Kidney (tissue), 14 donors: Measurements from ENCODE around the gene SERINC1. TPM values are rescaled to one million over a fixed set of nuclear protein-coding genes. Genes with fewer than 3 reads are reported as not detected.

Experiments used
- DNase-seq, 5 donors: peaks; one replicate each; pipeline ENCODE4 v3.0.0-alpha.2; 2013 to 2020
- FAIRE-seq: peaks from 2 replicates; lab custom pipeline; 2012; peaks lifted over from hg19 to GRCh38; lab: Jason Lieb, UNC
- H3K27ac ChIP-seq, 2 donors: one replicate each; pipeline ENCODE4 v1.7.0; 2013; ENCODE audit warnings: low read depth in 2 of 2, low read length in 2 of 2, inconsistent platforms in 1 of 2
- H3K27me3 ChIP-seq: one replicate; pipeline ENCODE4 v1.7.1; 2013; ENCODE audit warnings: low read length, inconsistent platforms; ENCODE audit not compliant: control insufficient read depth, insufficient read depth
- H3K36me3 ChIP-seq, 3 donors: one replicate each; pipeline versions ENCODE4 v1.7.0 to v1.7.1; 2013; ENCODE audit warnings: low read length in 3 of 3, control low read depth in 1 of 3, inconsistent platforms in 1 of 3; ENCODE audit not compliant: insufficient read depth in 3 of 3, control insufficient read depth in 2 of 3
- H3K4me1 ChIP-seq, 3 donors: one replicate each; pipeline versions ENCODE4 v1.7.0 to v1.7.1; 2013; ENCODE audit warnings: low read length in 3 of 3, inconsistent platforms in 1 of 3, low read depth in 1 of 3; ENCODE audit not compliant: control insufficient read depth in 2 of 3, insufficient read depth in 2 of 3
- H3K4me3 ChIP-seq, 3 donors: one replicate each; pipeline versions ENCODE4 v1.7.0 to v1.8.1; 2013; ENCODE audit warnings: low read length in 3 of 3, control low read depth in 1 of 3, inconsistent platforms in 1 of 3
- H3K9ac ChIP-seq, 3 donors: one replicate each; pipeline versions ENCODE4 v1.7.0 to v1.7.1; 2013; ENCODE audit warnings: low read length in 3 of 3, control low read depth in 1 of 3, inconsistent platforms in 1 of 3
- H3K9me3 ChIP-seq, 3 donors: one replicate each; pipeline versions ENCODE4 v1.7.0 to v1.7.1; 2013; ENCODE audit warnings: low read length in 3 of 3, control low read depth in 1 of 3, inconsistent platforms in 1 of 3; ENCODE audit not compliant: control insufficient read depth in 2 of 3, insufficient read depth in 1 of 3
- intact Hi-C: fragments of 100-400 bp; cut with DNase I; formaldehyde crosslinking; loops from one replicate; pipeline ENCODE4 v1.11.1; 2022
- polyA plus RNA-seq: library from polyadenylated mRNA; stranded (reverse); fragments of 350-450 nt; fragmentation: Illumina TruSeq; extraction: RNeasy Lipid Tissue Mini Kit (QIAGEN cat#74804); gene quantifications from one replicate; pipeline ENCODE4 v1.2.3, GENCODE V29; 2014; ENCODE audit warnings: low read depth, low replicate concordance; ENCODE audit not compliant: insufficient read depth
- total RNA-seq: library from RNA; stranded (reverse); fragmentation: NEBNext Ultra II Directional; extraction: Animal tissue kit (Norgen Biotek cat#: 25700); gene quantifications from one replicate; pipeline ENCODE4 v1.2.1, GENCODE V29; 2021
- TF ChIP-seq, protein P1 (sequence below): IDR thresholded peaks from 3 replicates; pipeline ENCODE4 v1.5.1; 2012; ENCODE audit warnings: mild to moderate bottlenecking, moderate library complexity, borderline replicate concordance; ENCODE audit not compliant: insufficient read depth; ENCODE audit errors: extremely low read depth
- donor health status: control.
- donor health status: control.
- donor health status: control.
- donor health status: control.
- donor health status: control.
- donor health status: DM: yes; HTN: yes; CAD: no.
- donor health status: Normal renal cell carcinoma (clear cell type).

SERINC1 gene
- total and polyA plus RNA-seq, 2 donors from 2014 or later: 130 to 214 TPM

DNA sequence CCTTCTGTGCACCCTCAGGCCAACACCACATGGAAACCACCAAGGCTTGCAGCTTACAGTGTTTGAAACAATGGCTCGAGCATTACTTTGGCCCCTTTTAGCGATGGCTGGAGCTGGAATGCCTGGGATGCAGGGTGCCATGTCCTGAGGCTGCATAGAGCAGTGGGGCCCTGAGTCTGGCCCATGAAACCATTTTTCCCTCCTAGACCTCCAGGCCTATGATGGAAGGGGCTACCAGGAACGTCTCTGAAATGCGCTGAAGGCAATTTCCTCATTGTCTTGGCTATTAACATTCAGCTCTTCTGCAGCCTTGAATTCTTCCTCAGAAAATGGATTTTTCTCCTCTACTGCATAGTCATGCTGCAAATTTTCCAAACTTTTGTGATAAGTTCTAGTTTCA is 29.9 kb upstream of the SERINC1 start:
- Histone ChIP-seq H3K27me3 (no peaks in the 10 kb centered on the region), H3K9me3 (peaks cover 0 to 24% (median 5%) of the 10 kb centered on the region in 3 donors), H3K4me1 (no peaks in the 10 kb centered on the region), H3K4me3 (no peak overlapping the region), H3K27ac (no peak overlapping the region), H3K9ac (no peak overlapping the region), H3K36me3 (no peaks in the 10 kb centered on the region)
- TF ChIP-seq, protein P1, sequence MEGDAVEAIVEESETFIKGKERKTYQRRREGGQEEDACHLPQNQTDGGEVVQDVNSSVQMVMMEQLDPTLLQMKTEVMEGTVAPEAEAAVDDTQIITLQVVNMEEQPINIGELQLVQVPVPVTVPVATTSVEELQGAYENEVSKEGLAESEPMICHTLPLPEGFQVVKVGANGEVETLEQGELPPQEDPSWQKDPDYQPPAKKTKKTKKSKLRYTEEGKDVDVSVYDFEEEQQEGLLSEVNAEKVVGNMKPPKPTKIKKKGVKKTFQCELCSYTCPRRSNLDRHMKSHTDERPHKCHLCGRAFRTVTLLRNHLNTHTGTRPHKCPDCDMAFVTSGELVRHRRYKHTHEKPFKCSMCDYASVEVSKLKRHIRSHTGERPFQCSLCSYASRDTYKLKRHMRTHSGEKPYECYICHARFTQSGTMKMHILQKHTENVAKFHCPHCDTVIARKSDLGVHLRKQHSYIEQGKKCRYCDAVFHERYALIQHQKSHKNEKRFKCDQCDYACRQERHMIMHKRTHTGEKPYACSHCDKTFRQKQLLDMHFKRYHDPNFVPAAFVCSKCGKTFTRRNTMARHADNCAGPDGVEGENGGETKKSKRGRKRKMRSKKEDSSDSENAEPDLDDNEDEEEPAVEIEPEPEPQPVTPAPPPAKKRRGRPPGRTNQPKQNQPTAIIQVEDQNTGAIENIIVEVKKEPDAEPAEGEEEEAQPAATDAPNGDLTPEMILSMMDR: no peak
- DNase-seq (no peak), FAIRE-seq (no peak)
- intact Hi-C loops: no loop called here

DNA sequence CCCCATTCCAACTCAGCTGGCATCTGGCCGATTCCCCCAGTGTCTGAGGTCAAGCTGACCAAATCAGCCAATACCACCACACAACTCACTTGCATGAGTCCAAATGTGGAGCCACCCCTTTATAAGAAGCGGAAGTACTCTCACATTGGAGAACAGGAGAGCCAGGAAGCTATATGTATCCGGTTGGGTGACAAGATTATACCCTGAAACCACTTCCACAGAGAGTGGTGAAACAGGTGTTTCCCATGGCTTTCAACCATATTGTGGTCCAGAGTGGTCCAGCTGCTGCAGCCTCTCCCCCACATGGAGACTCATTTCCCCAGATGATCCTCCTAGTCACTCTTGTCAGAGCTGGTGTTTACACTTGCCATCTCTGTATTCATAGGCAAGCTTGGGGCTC is 24.0 kb upstream of the SERINC1 start:
- FAIRE-seq: no peak
- TF ChIP-seq, protein P1: no peak
- no peak overlapping the region for H3K27ac ChIP-seq

DNA sequence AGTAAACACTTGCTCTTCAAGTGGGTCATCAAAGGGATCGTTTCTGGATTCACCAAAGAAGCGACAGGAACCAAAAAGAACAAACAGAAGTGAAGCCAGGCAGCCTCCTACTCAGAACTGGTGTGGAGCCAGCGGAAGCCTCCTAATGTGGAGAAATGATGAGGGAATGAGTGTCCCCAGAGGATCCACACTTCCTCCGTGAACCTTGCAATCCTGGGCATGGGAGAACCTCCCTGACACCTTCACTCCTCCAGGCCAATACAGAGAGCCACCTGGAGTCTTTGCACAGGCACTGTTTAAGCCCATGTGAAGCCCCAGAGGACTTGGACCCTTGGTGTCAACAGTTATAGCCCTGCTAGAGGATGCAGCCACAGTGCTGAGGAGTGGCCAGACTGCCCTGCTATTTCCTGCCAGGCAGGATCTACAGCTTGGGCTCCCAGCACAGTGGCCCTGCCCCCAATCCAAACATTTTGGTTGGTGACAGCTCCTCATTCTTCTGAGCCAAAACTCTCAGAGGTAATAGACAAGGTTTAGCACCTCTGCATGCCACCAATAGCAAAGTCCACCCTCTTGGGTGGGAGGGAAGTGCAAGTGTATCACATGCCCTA is 23.2 kb upstream of the SERINC1 start:
- TF ChIP-seq, protein P1: no peak
- Histone ChIP-seq H3K36me3 (no peaks in the 10 kb centered on the region), H3K9me3 (no peaks in the 10 kb centered on the region), H3K27ac (no peak overlapping the region), H3K4me3 (no peak overlapping the region), H3K4me1 (no peaks in the 10 kb centered on the region), H3K27me3 (no peaks in the 10 kb centered on the region), H3K9ac (no peak overlapping the region)
- FAIRE-seq (no peak), DNase-seq (no peak)
- intact Hi-C loops: no loop called here

More for the DNA sequence above, 24.0 kb upstream of the SERINC1 start:
- Histone ChIP-seq H3K4me3 (no peak overlapping the region), H3K36me3 (no peaks in the 10 kb centered on the region), H3K4me1 (no peaks in the 10 kb centered on the region), H3K27me3 (no peaks in the 10 kb centered on the region), H3K9me3 (peaks cover 0 to 3% (median 0%) of the 10 kb centered on the region in 3 donors), H3K9ac (no peak overlapping the region)
- intact Hi-C loops: no loop called here
- DNase-seq: no peak
